ENCODE data around the gene CABP5. TPM values are rescaled to one million over a fixed set of nuclear protein-coding genes. Genes with fewer than 3 reads are reported as not detected.

Gene CABP5
- total and polyA plus RNA-seq, 10 of the 15 experiments (the other 5 are each of a cell fraction or from before 2014, with no cell fraction given), result not detected

DNA sequence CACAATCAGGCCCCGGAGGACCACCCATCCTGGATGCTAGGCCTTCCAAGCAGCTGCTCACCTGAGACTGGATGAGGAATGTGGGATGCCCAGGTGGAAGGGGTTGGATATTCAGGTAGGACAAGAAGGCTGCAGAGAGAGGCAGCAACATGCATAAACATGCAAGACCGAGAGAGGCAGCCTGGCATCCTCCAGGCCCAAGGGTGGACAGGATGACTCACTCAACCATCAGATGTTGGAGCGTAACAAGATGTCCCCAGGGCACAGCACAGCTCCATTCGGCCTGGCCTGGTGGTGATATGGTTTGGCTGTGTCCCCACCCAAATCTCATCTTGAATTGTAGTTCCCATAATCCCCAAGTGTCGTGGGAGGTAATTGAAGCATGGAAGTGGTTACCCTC, 10.0 kb upstream of the CABP5 start (continued):
- TF ChIP-seq, protein P1, sequence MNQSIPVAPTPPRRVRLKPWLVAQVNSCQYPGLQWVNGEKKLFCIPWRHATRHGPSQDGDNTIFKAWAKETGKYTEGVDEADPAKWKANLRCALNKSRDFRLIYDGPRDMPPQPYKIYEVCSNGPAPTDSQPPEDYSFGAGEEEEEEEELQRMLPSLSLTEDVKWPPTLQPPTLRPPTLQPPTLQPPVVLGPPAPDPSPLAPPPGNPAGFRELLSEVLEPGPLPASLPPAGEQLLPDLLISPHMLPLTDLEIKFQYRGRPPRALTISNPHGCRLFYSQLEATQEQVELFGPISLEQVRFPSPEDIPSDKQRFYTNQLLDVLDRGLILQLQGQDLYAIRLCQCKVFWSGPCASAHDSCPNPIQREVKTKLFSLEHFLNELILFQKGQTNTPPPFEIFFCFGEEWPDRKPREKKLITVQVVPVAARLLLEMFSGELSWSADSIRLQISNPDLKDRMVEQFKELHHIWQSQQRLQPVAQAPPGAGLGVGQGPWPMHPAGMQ (IDR thresholded peaks at IDR 0.05; ENCODE audit: borderline replicate concordance), result no peak
- TF ChIP-seq, protein P2, sequence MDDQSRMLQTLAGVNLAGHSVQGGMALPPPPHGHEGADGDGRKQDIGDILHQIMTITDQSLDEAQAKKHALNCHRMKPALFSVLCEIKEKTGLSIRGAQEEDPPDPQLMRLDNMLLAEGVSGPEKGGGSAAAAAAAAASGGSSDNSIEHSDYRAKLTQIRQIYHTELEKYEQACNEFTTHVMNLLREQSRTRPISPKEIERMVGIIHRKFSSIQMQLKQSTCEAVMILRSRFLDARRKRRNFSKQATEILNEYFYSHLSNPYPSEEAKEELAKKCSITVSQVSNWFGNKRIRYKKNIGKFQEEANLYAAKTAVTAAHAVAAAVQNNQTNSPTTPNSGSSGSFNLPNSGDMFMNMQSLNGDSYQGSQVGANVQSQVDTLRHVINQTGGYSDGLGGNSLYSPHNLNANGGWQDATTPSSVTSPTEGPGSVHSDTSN (IDR thresholded peaks at IDR 0.05; ENCODE audit: insufficient replicate concordance, low read depth, low read length), result no peak

DNA sequence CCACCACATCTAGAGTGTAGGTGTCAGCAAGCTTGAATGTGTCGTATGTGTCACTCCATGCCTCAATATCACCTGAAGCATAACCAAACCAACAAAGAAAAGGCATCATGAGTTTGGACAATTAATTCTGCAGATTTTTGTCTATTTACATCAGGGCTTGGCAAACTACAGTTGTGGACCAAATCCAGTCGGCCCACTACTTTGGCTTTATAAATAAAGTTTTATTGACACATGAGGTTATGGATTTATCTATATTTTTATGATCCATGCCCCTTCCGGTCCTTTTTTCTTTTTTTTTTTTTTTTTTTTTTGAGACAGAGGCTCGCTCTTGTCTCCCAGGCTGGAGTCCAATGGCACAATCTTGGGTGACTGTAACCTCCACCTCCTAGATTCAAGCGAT, 9.2 kb upstream of the CABP5 start:
- ATAC-seq (no peak), DNase-seq (ENCODE audit: low read depth, low spot score) (no peak), FAIRE-seq (no peak)
- H3K9me3 ChIP-seq (replicated peaks; ENCODE audit: control insufficient read depth, insufficient read depth, low read length), result no peaks in the 10 kb centered on the region; the same call in 2 of the 3 replicates
- no peaks in the 10 kb centered on the region for H3K27me3 ChIP-seq (replicated peaks in 1 of 2; ENCODE audit: control insufficient read depth in 2 of 2, insufficient read depth in 2 of 2, low read length in 1 of 2)
- H3K4me1 ChIP-seq (ENCODE audit: control insufficient read depth, insufficient read depth, low read length), result no peaks in the 10 kb centered on the region
- WGBS (ENCODE audit: insufficient coverage, insufficient replicate concordance, low lambda C conversion rate, missing lambda C conversion rate), result 30% methylated on average over 4 of the region's 5 CpGs
- CTCF ChIA-PET, result no interaction called here
- in situ Hi-C loops (cut with MboI) (no loop called here), intact Hi-C loops (cut with micrococcal nuclease; ENCODE audit: unreplicated experiment) (no loop called here)
- H3K36me3 ChIP-seq (ENCODE audit: control insufficient read depth in 2 of 2, insufficient read depth in 2 of 2, low read length in 1 of 2), result no peaks in the 10 kb centered on the region
- H3K4me2 ChIP-seq (ENCODE audit: control insufficient read depth, insufficient read depth), result no peak overlapping the region
- H2AFZ ChIP-seq (ENCODE audit: control insufficient read depth, low read depth, low read length), result no peak overlapping the region
- no peak overlapping the region for H3K9ac ChIP-seq (ENCODE audit: control insufficient read depth, insufficient read depth, low read length)
- RAD21 ChIA-PET (ENCODE audit: unreplicated experiment), result no interaction called here
- SMC1A ChIA-PET (ENCODE audit: uncharacterized antibody, unreplicated experiment), result no interaction called here
- no peak for TF ChIP-seq NFXL1 (IDR thresholded peaks at IDR 0.05; ENCODE audit: borderline replicate concordance)
- TF ChIP-seq NR2F1 (conservative IDR thresholded peaks at IDR 0.05), result no peak
- H3K79me2 ChIP-seq (ENCODE audit: control insufficient read depth, insufficient read depth, low read length), result no peaks in the 10 kb centered on the region
- no TSS peak for BruUV-seq (replicated peaks)
- no peak overlapping the region for H3K27ac ChIP-seq (ENCODE audit: control insufficient read depth, insufficient read depth)
- H3K4me3 ChIP-seq, result no peak overlapping the region
- POLR2A ChIA-PET, result interaction anchor here (0.9 kb wide), 1 partner anchor 211 kb away, joined by 6 read pairs; no protein-coding TSS in a partner anchor
- no peaks in the 10 kb centered on the region for H4K20me1 ChIP-seq (ENCODE audit: control insufficient read depth, insufficient read depth)

Measured in GM12878 (cell line).